ENCODE measurements around the gene NYAP2. TPM values are rescaled to one million over a fixed set of nuclear protein-coding genes. Genes with fewer than 3 reads are reported as not detected.

NYAP2 gene
- total and polyA plus RNA-seq, 2 donors (not counting 1 experiment from before 2014, with no cell fraction given) = not detected

GRCh38 chr2:225667445-225667844, 267.9 kb downstream of the NYAP2 start:
- no peak for TF ChIP-seq CTCF (conservative IDR thresholded peaks at IDR 0.05 in 1 of 2, IDR thresholded peaks at IDR 0.05 in 1 of 2; ENCODE audit: low read depth in 1 of 2, low read length in 2 of 2)
- TF ChIP-seq EZH2 (IDR thresholded peaks at IDR 0.05; ENCODE audit: low read length, missing control alignments) = no peak
- Histone ChIP-seq H3K9me3 (ENCODE audit: control insufficient read depth, insufficient read depth, low read depth, low read length) (no peaks in the 10 kb centered on the region), H2AFZ (ENCODE audit: low read length) (no peak overlapping the region), H3K4me1 (ENCODE audit: control insufficient read depth, extremely low read depth, insufficient read depth, low read length) (no peaks in the 10 kb centered on the region), H3K79me2 (ENCODE audit: control insufficient read depth, insufficient read depth, low read length) (no peaks in the 10 kb centered on the region), H3K4me3 (replicated peaks in 1 of 4; ENCODE audit: control extremely low read depth in 1 of 4, insufficient read depth in 1 of 4, low read depth in 3 of 4, low read length in 4 of 4) (no peak overlapping the region), H3K36me3 (ENCODE audit: control insufficient read depth, insufficient read depth, low read length) (no peaks in the 10 kb centered on the region), H3K9ac (ENCODE audit: insufficient read depth, low read length) (no peak overlapping the region), H3K4me2 (ENCODE audit: extremely low read depth, insufficient read depth, low read length) (no peak overlapping the region), H3K27me3 (ENCODE audit: control insufficient read depth, insufficient read depth, low read length) (no peaks in the 10 kb centered on the region), H3K27ac (ENCODE audit: insufficient read depth, low read length) (no peak overlapping the region), H4K20me1 (ENCODE audit: control insufficient read depth, extremely low read depth, insufficient read depth, low read length) (no peaks in the 10 kb centered on the region)
- DNase-seq (ENCODE audit: low read depth in 2 of 2) = peak in 1 of 2 donors; percentile 3

GRCh38 chr2:225668606-225669266, 269.2 kb downstream of the NYAP2 start:
- H3K4me1 ChIP-seq (ENCODE audit: control insufficient read depth, extremely low read depth, insufficient read depth, low read length) = no peaks in the 10 kb centered on the region
- H3K4me2 ChIP-seq (ENCODE audit: extremely low read depth, insufficient read depth, low read length) = no peak overlapping the region
- peak; percentile 62 to 84 for DNase-seq (ENCODE audit: low read depth in 2 of 2)
- no peaks in the 10 kb centered on the region for H3K36me3 ChIP-seq (ENCODE audit: control insufficient read depth, insufficient read depth, low read length)
- no peak overlapping the region for H3K4me3 ChIP-seq (replicated peaks in 1 of 4; ENCODE audit: control extremely low read depth in 1 of 4, insufficient read depth in 1 of 4, low read depth in 3 of 4, low read length in 4 of 4)
- H3K79me2 ChIP-seq (ENCODE audit: control insufficient read depth, insufficient read depth, low read length) = no peaks in the 10 kb centered on the region
- no peaks in the 10 kb centered on the region for H3K9me3 ChIP-seq (ENCODE audit: control insufficient read depth, insufficient read depth, low read depth, low read length)
- H3K27ac ChIP-seq (ENCODE audit: insufficient read depth, low read length) = no peak overlapping the region
- H4K20me1 ChIP-seq (ENCODE audit: control insufficient read depth, extremely low read depth, insufficient read depth, low read length) = no peaks in the 10 kb centered on the region
- H3K27me3 ChIP-seq (ENCODE audit: control insufficient read depth, insufficient read depth, low read length) = no peaks in the 10 kb centered on the region
- no peak overlapping the region for H3K9ac ChIP-seq (ENCODE audit: insufficient read depth, low read length)
- no peak overlapping the region for H2AFZ ChIP-seq (ENCODE audit: low read length)
- TF ChIP-seq EZH2 (IDR thresholded peaks at IDR 0.05; ENCODE audit: low read length, missing control alignments) (no peak), CTCF (conservative IDR thresholded peaks at IDR 0.05 in 1 of 2, IDR thresholded peaks at IDR 0.05 in 1 of 2; ENCODE audit: low read depth in 1 of 2, low read length in 2 of 2) (peak; percentile 91 to 94)

- no peak overlapping the region for H3K27ac ChIP-seq (ENCODE audit: insufficient read depth, low read length)
- H4K20me1 ChIP-seq (ENCODE audit: control insufficient read depth, extremely low read depth, insufficient read depth, low read length) = no peaks in the 10 kb centered on the region
- no peaks in the 10 kb centered on the region for H3K27me3 ChIP-seq (ENCODE audit: control insufficient read depth, insufficient read depth, low read length)
- H3K9me3 ChIP-seq (ENCODE audit: control insufficient read depth, insufficient read depth, low read depth, low read length) = no peaks in the 10 kb centered on the region
- no peak overlapping the region for H3K4me3 ChIP-seq (replicated peaks in 1 of 4; ENCODE audit: control extremely low read depth in 1 of 4, insufficient read depth in 1 of 4, low read depth in 3 of 4, low read length in 4 of 4)
- no peaks in the 10 kb centered on the region for H3K36me3 ChIP-seq (ENCODE audit: control insufficient read depth, insufficient read depth, low read length)
- no peak overlapping the region for H3K4me2 ChIP-seq (ENCODE audit: extremely low read depth, insufficient read depth, low read length)
- H3K9ac ChIP-seq (ENCODE audit: insufficient read depth, low read length) = no peak overlapping the region
- DNase-seq (ENCODE audit: low read depth in 2 of 2) = peak; percentile 47 to 81
- no peaks in the 10 kb centered on the region for H3K4me1 ChIP-seq (ENCODE audit: control insufficient read depth, extremely low read depth, insufficient read depth, low read length)
- TF ChIP-seq EZH2 (IDR thresholded peaks at IDR 0.05; ENCODE audit: low read length, missing control alignments) (no peak), CTCF (conservative IDR thresholded peaks at IDR 0.05 in 1 of 2, IDR thresholded peaks at IDR 0.05 in 1 of 2; ENCODE audit: low read depth in 1 of 2, low read length in 2 of 2) (peak in 1 of 2 donors; percentile 44)
- no peaks in the 10 kb centered on the region for H3K79me2 ChIP-seq (ENCODE audit: control insufficient read depth, insufficient read depth, low read length)
- H2AFZ ChIP-seq (ENCODE audit: low read length) = no peak overlapping the region
These were observed 270.8 kb downstream of the NYAP2 start for GRCh38 chr2:225670111-225670974.
